ENCODE measurements around the gene GTPBP4. TPM values are rescaled to one million over a fixed set of nuclear protein-coding genes. Genes with fewer than 3 reads are reported as not detected.

The GTPBP4 gene
- total and polyA plus RNA-seq, 2 donors from 2014 or later: 18.9 to 37.1 TPM

GRCh38 chr10:943334-944033 is 44.8 kb upstream of the GTPBP4 start:
- FAIRE-seq: no peak
- intact Hi-C loops (cut with DNase I): no loop called here
- no peak overlapping the region for H3K27ac ChIP-seq (ENCODE audit: low read depth in 2 of 2, low read length in 2 of 2)
- no peaks in the 10 kb centered on the region for H3K4me1 ChIP-seq (ENCODE audit: control insufficient read depth in 2 of 3, insufficient read depth in 2 of 3, low read depth in 1 of 3, low read length in 3 of 3)
- DNase-seq: peak in 1 of 5 donors; percentile 31
- H3K9me3 ChIP-seq (ENCODE audit: control insufficient read depth in 2 of 3, insufficient read depth in 1 of 3, low read length in 3 of 3): no peaks in the 10 kb centered on the region
- TF ChIP-seq, protein P1, sequence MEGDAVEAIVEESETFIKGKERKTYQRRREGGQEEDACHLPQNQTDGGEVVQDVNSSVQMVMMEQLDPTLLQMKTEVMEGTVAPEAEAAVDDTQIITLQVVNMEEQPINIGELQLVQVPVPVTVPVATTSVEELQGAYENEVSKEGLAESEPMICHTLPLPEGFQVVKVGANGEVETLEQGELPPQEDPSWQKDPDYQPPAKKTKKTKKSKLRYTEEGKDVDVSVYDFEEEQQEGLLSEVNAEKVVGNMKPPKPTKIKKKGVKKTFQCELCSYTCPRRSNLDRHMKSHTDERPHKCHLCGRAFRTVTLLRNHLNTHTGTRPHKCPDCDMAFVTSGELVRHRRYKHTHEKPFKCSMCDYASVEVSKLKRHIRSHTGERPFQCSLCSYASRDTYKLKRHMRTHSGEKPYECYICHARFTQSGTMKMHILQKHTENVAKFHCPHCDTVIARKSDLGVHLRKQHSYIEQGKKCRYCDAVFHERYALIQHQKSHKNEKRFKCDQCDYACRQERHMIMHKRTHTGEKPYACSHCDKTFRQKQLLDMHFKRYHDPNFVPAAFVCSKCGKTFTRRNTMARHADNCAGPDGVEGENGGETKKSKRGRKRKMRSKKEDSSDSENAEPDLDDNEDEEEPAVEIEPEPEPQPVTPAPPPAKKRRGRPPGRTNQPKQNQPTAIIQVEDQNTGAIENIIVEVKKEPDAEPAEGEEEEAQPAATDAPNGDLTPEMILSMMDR (IDR thresholded peaks at IDR 0.05; ENCODE audit: borderline replicate concordance, extremely low read depth, insufficient read depth): no peak
- H3K4me3 ChIP-seq (ENCODE audit: low read length in 3 of 3): no peak overlapping the region
- H3K9ac ChIP-seq (ENCODE audit: low read length in 3 of 3): no peak overlapping the region
- H3K36me3 ChIP-seq (ENCODE audit: control insufficient read depth in 2 of 3, insufficient read depth in 3 of 3, low read length in 3 of 3): no peaks in the 10 kb centered on the region
- no peaks in the 10 kb centered on the region for H3K27me3 ChIP-seq (ENCODE audit: control insufficient read depth, insufficient read depth, low read length)

GRCh38 chr10:944034-944831 is 44.0 kb upstream of the GTPBP4 start:
- Histone ChIP-seq H3K4me3 (ENCODE audit: low read length in 3 of 3) (no peak overlapping the region), H3K27me3 (ENCODE audit: control insufficient read depth, insufficient read depth, low read length) (no peaks in the 10 kb centered on the region), H3K36me3 (ENCODE audit: control insufficient read depth in 2 of 3, insufficient read depth in 3 of 3, low read length in 3 of 3) (no peaks in the 10 kb centered on the region), H3K4me1 (ENCODE audit: control insufficient read depth in 2 of 3, insufficient read depth in 2 of 3, low read depth in 1 of 3, low read length in 3 of 3) (no peaks in the 10 kb centered on the region), H3K27ac (ENCODE audit: low read depth in 2 of 2, low read length in 2 of 2) (no peak overlapping the region), H3K9ac (ENCODE audit: low read length in 3 of 3) (no peak overlapping the region), H3K9me3 (ENCODE audit: control insufficient read depth in 2 of 3, insufficient read depth in 1 of 3, low read length in 3 of 3) (no peaks in the 10 kb centered on the region)
- FAIRE-seq: no peak
- TF ChIP-seq, protein P1 (IDR thresholded peaks at IDR 0.05; ENCODE audit: borderline replicate concordance, extremely low read depth, insufficient read depth): no peak
- intact Hi-C loops (cut with DNase I): no loop called here
- peak in 1 of 5 donors; percentile 84 for DNase-seq

DNA sequence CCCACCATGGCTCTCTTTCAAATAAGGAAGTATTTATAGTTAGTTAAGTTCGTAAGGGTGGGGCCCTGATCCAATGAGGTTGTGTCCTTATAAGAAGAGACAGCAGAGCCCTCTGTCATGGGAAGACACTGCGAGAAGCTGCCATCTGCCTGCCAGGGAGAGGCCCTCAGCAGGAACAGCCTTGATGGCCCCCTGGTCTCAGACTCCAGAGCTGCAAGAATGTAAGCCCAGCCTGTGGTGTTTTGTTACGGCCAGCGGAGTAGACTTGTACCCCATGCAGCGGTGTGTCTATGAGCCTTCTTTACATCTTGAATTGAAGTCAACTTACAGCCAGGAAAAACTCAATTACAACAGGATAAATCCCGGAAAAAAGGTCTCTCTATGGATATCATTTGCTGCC is 42.5 kb upstream of the GTPBP4 start:
- DNase-seq: no peak
- TF ChIP-seq, protein P1 (IDR thresholded peaks at IDR 0.05; ENCODE audit: borderline replicate concordance, extremely low read depth, insufficient read depth): no peak
- Histone ChIP-seq H3K4me1 (ENCODE audit: control insufficient read depth in 2 of 3, insufficient read depth in 2 of 3, low read depth in 1 of 3, low read length in 3 of 3) (no peaks in the 10 kb centered on the region), H3K27me3 (ENCODE audit: control insufficient read depth, insufficient read depth, low read length) (no peaks in the 10 kb centered on the region), H3K36me3 (ENCODE audit: control insufficient read depth in 2 of 3, insufficient read depth in 3 of 3, low read length in 3 of 3) (no peaks in the 10 kb centered on the region), H3K9me3 (ENCODE audit: control insufficient read depth in 2 of 3, insufficient read depth in 1 of 3, low read length in 3 of 3) (no peaks in the 10 kb centered on the region), H3K4me3 (ENCODE audit: low read length in 3 of 3) (no peak overlapping the region), H3K9ac (ENCODE audit: low read length in 3 of 3) (no peak overlapping the region), H3K27ac (ENCODE audit: low read depth in 2 of 2, low read length in 2 of 2) (no peak overlapping the region)
- intact Hi-C loops (cut with DNase I): no loop called here
- FAIRE-seq: no peak
